Natural killer cell treated with Interleukin-12 subunit alpha and Interleukin-12 subunit beta and Interleukin-15 and Interleukin-18, amount 100 ng/mL, for 72 hours (primary cell): ENCODE data around the gene IP6K3. TPM values are rescaled to one million over a fixed set of nuclear protein-coding genes. Genes with fewer than 3 reads are reported as not detected.

Experiments
- ATAC-seq, 2 donors: fragments of 150-1000 bp; cut with Tn5 transposase in 1 of 2; sonication (Bioruptor Pico), chemical (Tn5 transposase) in 1 of 2; 2 replicates each; pipeline ENCODE4 v1.10.0; 2021
- DNase-seq: peaks from one replicate; pipeline ENCODE4 v3.0.0; 2022; ENCODE audit warnings: low spot score
- H3K27ac Mint-ChIP-seq, 2 donors: 1 replicate in 1 of 2; 2 replicates in 1 of 2; pipeline ENCODE4 v1.8.0; 2022; ENCODE audit warnings: mixed read lengths in 2 of 2, mild to moderate bottlenecking in 1 of 2, moderate library complexity in 1 of 2
- H3K27me3 Mint-ChIP-seq, 2 donors: 1 replicate in 1 of 2; 2 replicates in 1 of 2; pipeline ENCODE4 v1.8.0; 2022; ENCODE audit warnings: mixed read lengths in 2 of 2
- H3K36me3 Mint-ChIP-seq: one replicate; pipeline ENCODE4 v1.8.0; 2022; ENCODE audit warnings: mixed read lengths
- H3K4me1 Mint-ChIP-seq, 2 donors: 1 replicate in 1 of 2; 2 replicates in 1 of 2; pipeline ENCODE4 v1.8.0; 2022; ENCODE audit warnings: low read depth in 2 of 2, mixed read lengths in 2 of 2, mild to moderate bottlenecking in 1 of 2
- H3K4me3 Mint-ChIP-seq: one replicate; pipeline ENCODE4 v1.8.0; 2022; ENCODE audit warnings: mixed read lengths
- H3K9me3 Mint-ChIP-seq: 2 replicates; pipeline ENCODE4 v1.8.0; 2022; ENCODE audit warnings: mixed read lengths
- total RNA-seq, 2 donors: library from RNA; stranded (reverse); gene quantifications; one replicate each; pipeline ENCODE4 v1.2.3, GENCODE V29; 2022

The IP6K3 gene
- total RNA-seq, 2 donors from 2014 or later, result not detected

GRCh38 chr6:33700391-33701050 is 46.2 kb downstream of the IP6K3 start:
- Mint-ChIP-seq H3K4me3 (no peak overlapping the region), H3K27ac (peak overlapping the region in 1 of 2 donors; percentile 53), H3K4me1 (peaks cover 6 to 17% of the 10 kb centered on the region in 2 donors), H3K9me3 (no peaks in the 10 kb centered on the region), H3K27me3 (no peaks in the 10 kb centered on the region), H3K36me3 (no peaks in the 10 kb centered on the region)
- no peak for DNase-seq
- peak; percentile 80 to 81 for ATAC-seq

GRCh38 chr6:33699739-33700138 is 47.0 kb downstream of the IP6K3 start:
- H3K4me1 Mint-ChIP-seq, result peaks cover 6 to 18% of the 10 kb centered on the region in 2 donors
- peak overlapping the region in 1 of 2 donors; percentile 53 for H3K27ac Mint-ChIP-seq
- H3K27me3 Mint-ChIP-seq, result no peaks in the 10 kb centered on the region
- ATAC-seq, result no peak
- H3K9me3 Mint-ChIP-seq, result no peaks in the 10 kb centered on the region
- H3K4me3 Mint-ChIP-seq, result no peak overlapping the region
- DNase-seq, result no peak
- H3K36me3 Mint-ChIP-seq, result no peaks in the 10 kb centered on the region

GRCh38 chr6:33699131-33699530 is 47.6 kb downstream of the IP6K3 start:
- no peak for ATAC-seq
- no peaks in the 10 kb centered on the region for H3K27me3 Mint-ChIP-seq
- H3K9me3 Mint-ChIP-seq, result no peaks in the 10 kb centered on the region
- DNase-seq, result no peak
- H3K4me1 Mint-ChIP-seq, result peaks cover 10 to 24% of the 10 kb centered on the region in 2 donors
- H3K4me3 Mint-ChIP-seq, result no peak overlapping the region
- H3K36me3 Mint-ChIP-seq, result no peaks in the 10 kb centered on the region
- H3K27ac Mint-ChIP-seq, result no peak overlapping the region

GRCh38 chr6:33698494-33698893 is 48.2 kb downstream of the IP6K3 start:
- Mint-ChIP-seq H3K4me3 (no peak overlapping the region), H3K9me3 (no peaks in the 10 kb centered on the region), H3K27ac (no peak overlapping the region), H3K27me3 (no peaks in the 10 kb centered on the region), H3K36me3 (no peaks in the 10 kb centered on the region), H3K4me1 (peaks cover 13 to 27% of the 10 kb centered on the region in 2 donors)
- DNase-seq (no peak), ATAC-seq (no peak)

- H3K27ac Mint-ChIP-seq, result peak overlapping the region in 1 of 2 donors; percentile 80
- H3K4me1 Mint-ChIP-seq, result peaks cover 19 to 32% of the 10 kb centered on the region in 2 donors
- no peaks in the 10 kb centered on the region for H3K9me3 Mint-ChIP-seq
- ATAC-seq, result no peak
- H3K4me3 Mint-ChIP-seq, result no peak overlapping the region
- no peaks in the 10 kb centered on the region for H3K36me3 Mint-ChIP-seq
- no peaks in the 10 kb centered on the region for H3K27me3 Mint-ChIP-seq
- DNase-seq, result no peak
Observed at GRCh38 chr6:33697845-33698244, 48.9 kb downstream of the IP6K3 start.

- H3K4me1 Mint-ChIP-seq, result peaks cover 29 to 35% of the 10 kb centered on the region in 2 donors
- ATAC-seq, result no peak
- no peaks in the 10 kb centered on the region for H3K27me3 Mint-ChIP-seq
- DNase-seq, result no peak
- H3K36me3 Mint-ChIP-seq, result no peaks in the 10 kb centered on the region
- peak overlapping the region; percentile 67 to 80 for H3K27ac Mint-ChIP-seq
- no peaks in the 10 kb centered on the region for H3K9me3 Mint-ChIP-seq
- H3K4me3 Mint-ChIP-seq, result no peak overlapping the region
Observed at GRCh38 chr6:33696548-33697518, 49.9 kb downstream of the IP6K3 start.

- no peak for DNase-seq
- Mint-ChIP-seq H3K36me3 (no peaks in the 10 kb centered on the region), H3K27ac (peak overlapping the region; percentile 67 to 80), H3K27me3 (no peaks in the 10 kb centered on the region), H3K4me3 (no peak overlapping the region), H3K9me3 (no peaks in the 10 kb centered on the region), H3K4me1 (peaks cover 29 to 31% of the 10 kb centered on the region in 2 donors)
- ATAC-seq, result no peak
Observed at GRCh38 chr6:33696076-33696475, 50.6 kb downstream of the IP6K3 start.

GRCh38 chr6:33695451-33695887 is 51.2 kb downstream of the IP6K3 start:
- no peaks in the 10 kb centered on the region for H3K36me3 Mint-ChIP-seq
- no peak for DNase-seq
- H3K27me3 Mint-ChIP-seq, result no peaks in the 10 kb centered on the region
- peaks cover 29 to 31% of the 10 kb centered on the region in 2 donors for H3K4me1 Mint-ChIP-seq
- peak overlapping the region; percentile 92 to 97 for H3K27ac Mint-ChIP-seq
- ATAC-seq, result no peak
- H3K9me3 Mint-ChIP-seq, result no peaks in the 10 kb centered on the region
- no peak overlapping the region for H3K4me3 Mint-ChIP-seq

- peaks cover 24 to 28% of the 10 kb centered on the region in 2 donors for H3K4me1 Mint-ChIP-seq
- H3K9me3 Mint-ChIP-seq, result no peaks in the 10 kb centered on the region
- H3K4me3 Mint-ChIP-seq, result no peak overlapping the region
- H3K27me3 Mint-ChIP-seq, result no peaks in the 10 kb centered on the region
- ATAC-seq (no peak), DNase-seq (no peak)
- no peaks in the 10 kb centered on the region for H3K36me3 Mint-ChIP-seq
- peak overlapping the region; percentile 92 to 97 for H3K27ac Mint-ChIP-seq
Observed at GRCh38 chr6:33694977-33695376, 51.7 kb downstream of the IP6K3 start.

- Mint-ChIP-seq H3K9me3 (no peaks in the 10 kb centered on the region), H3K36me3 (peaks cover 2% of the 10 kb centered on the region), H3K4me1 (peaks cover 23 to 32% of the 10 kb centered on the region in 2 donors), H3K27ac (peak overlapping the region; percentile 92 to 97), H3K4me3 (peak overlapping the region; percentile 22), H3K27me3 (no peaks in the 10 kb centered on the region)
- DNase-seq, result peak; percentile 68
- ATAC-seq, result peak; percentile 57 to 65
Observed at GRCh38 chr6:33694401-33694931, 52.2 kb downstream of the IP6K3 start.

- peak overlapping the region; percentile 84 for H3K4me3 Mint-ChIP-seq
- no peaks in the 10 kb centered on the region for H3K9me3 Mint-ChIP-seq
- peaks cover 23 to 34% of the 10 kb centered on the region in 2 donors for H3K4me1 Mint-ChIP-seq
- DNase-seq (no peak), ATAC-seq (no peak)
- peaks cover 6% of the 10 kb centered on the region for H3K36me3 Mint-ChIP-seq
- no peaks in the 10 kb centered on the region for H3K27me3 Mint-ChIP-seq
- peak overlapping the region; percentile 97 to 98 for H3K27ac Mint-ChIP-seq
Observed at GRCh38 chr6:33693186-33694105, 53.3 kb downstream of the IP6K3 start.

- no peaks in the 10 kb centered on the region for H3K9me3 Mint-ChIP-seq
- ATAC-seq (peak; percentile 90 to 92), DNase-seq (peak; percentile 89)
- H3K27me3 Mint-ChIP-seq, result no peaks in the 10 kb centered on the region
- peak overlapping the region; percentile 97 to 98 for H3K27ac Mint-ChIP-seq
- H3K4me3 Mint-ChIP-seq, result peak overlapping the region; percentile 84
- peaks cover 6% of the 10 kb centered on the region for H3K36me3 Mint-ChIP-seq
- peaks cover 23 to 34% of the 10 kb centered on the region in 2 donors for H3K4me1 Mint-ChIP-seq
Observed at GRCh38 chr6:33692760-33693158, 53.9 kb downstream of the IP6K3 start.
